ENCODE measurements around the gene CACNA1I.

- TF ChIP-seq CTCF (IDR thresholded peaks at IDR 0.05; ENCODE audit: control extremely low read depth in 1 of 3, insufficient read depth in 1 of 3, low read depth in 1 of 3, low read length in 3 of 3) (no peak), EP300 (IDR thresholded peaks at IDR 0.05; ENCODE audit: borderline replicate concordance in 1 of 2, low read depth in 2 of 2, low read length in 2 of 2) (no peak), USF2 (IDR thresholded peaks at IDR 0.05; ENCODE audit: low read length) (no peak), SP1 (IDR thresholded peaks at IDR 0.05; ENCODE audit: low read depth, low read length) (no peak), FOSL1 (IDR thresholded peaks at IDR 0.05; ENCODE audit: insufficient read depth, low read depth, low read length) (no peak), TBP (IDR thresholded peaks at IDR 0.05; ENCODE audit: low read depth, low read length) (no peak), SRF (IDR thresholded peaks at IDR 0.05; ENCODE audit: low read depth, low read length) (no peak), BACH1 (IDR thresholded peaks at IDR 0.05; ENCODE audit: low read length) (no peak), ATF2 (IDR thresholded peaks at IDR 0.05; ENCODE audit: low read length) (no peak), TEAD4 (IDR thresholded peaks at IDR 0.05; ENCODE audit: low read depth, low read length) (no peak)
These were observed 145.4 kb downstream of the CACNA1I start for GRCh38 chr22:39715778-39716495.
